GM18909 (cell line): ENCODE results near the gene CERS1.
"Not testable (repeated sequence)": the region's sequence is repeated elsewhere in the genome, so short reads cannot be mapped to it uniquely, and the experiment has no call there.

ENCODE experiments used
- ATAC-seq: cut with Tn5 transposase; IDR thresholded peaks from one replicate; pipeline ENCODE4 v1.9.1; 2021; ENCODE audit warnings: mild to moderate bottlenecking; ENCODE audit not compliant: unreplicated experiment, poor library complexity

CERS1 gene

DNA sequence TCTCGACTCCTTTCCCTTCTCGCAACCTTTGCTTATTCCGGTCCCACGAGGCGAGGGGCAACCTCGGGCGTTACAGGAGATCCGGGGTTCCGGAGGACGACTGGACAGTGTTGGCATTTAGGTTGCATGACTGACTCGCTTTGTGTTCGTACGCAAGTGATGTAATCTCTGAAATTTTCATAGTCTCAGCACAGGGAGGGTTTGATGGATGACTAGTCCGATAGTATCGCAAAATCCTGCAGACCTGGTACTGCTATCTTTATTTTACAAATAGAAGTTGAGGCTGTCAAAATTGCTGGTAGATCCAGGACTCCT is 23.9 kb upstream of the CERS1 start:
- ATAC-seq, result no peak

GRCh38 chr19:18919086-18919899 is 23.3 kb upstream of the CERS1 start, which contains the start of the genes COPE and DDX49:
Gene COPE (minus strand): TSS chr19:18919387. CDS start chr19:18919348, 39 bp downstream.
Gene DDX49 (plus strand): TSS chr19:18919715. CDS start chr19:18919742, 27 bp downstream.
- peak; percentile 92 for ATAC-seq

- not testable (repeated sequence) for ATAC-seq
Measured at GRCh38 chr19:18917593-18917992, 21.6 kb upstream of the CERS1 start.

DNA sequence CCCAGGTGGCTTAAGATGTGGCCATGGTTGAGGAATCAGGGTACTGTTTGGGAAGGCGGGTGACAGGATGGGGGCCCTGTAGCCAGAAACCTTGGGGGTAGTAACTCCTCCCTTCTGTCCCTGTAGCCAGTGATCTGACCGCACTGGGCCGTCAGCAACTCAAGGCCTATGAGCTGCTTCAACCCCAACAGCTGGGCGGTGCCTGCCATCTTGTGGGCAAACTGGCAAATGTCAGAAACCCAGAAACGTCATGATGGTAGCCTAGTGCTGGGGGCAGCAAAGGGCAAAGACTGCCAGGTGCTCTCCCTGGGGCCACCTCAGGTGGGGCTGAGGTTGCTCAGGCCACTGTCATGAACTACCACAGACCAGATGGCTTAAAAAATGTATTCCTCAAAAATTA is 19.7 kb upstream of the CERS1 start:
- ATAC-seq, result no peak

DNA sequence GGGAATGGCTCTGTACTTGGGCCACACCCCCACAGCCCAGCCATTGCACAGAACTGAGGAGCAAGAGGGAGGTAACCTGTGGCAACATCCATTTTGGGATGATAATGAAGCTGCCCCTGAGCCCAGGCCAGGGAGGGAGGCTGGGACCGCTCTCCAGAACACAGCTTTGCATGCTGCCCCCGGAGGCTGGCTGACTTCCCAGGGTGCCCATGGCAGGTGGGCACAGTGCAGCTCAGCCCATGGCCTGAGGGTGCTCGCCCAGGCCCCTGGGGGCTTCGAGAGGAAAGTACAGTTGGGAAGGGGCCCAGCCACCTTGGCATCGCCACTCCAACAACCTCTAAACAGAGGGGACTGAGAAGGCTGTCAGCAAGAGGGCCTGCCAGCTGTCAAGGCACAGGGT is 17.5 kb upstream of the CERS1 start:
- ATAC-seq, result no peak

DNA sequence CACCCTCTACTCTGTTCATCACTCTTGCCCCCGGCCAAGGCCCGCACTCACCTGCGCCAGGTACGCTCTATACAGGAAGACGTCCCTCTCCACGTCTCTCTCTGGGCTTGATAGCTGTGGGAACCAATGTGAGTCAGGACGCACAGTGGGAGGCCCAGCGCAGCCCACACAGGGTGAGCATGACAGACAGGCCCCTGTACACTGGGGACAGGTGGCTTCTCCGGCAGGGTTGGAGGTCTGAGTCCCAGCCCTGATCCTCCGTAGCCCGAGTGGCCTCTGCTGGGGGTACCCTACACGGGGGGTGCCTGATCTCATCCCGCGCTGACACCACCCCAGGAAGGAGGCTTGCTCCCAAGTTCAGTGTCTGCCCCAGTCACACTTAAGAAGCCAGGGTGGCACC is 17.0 kb upstream of the CERS1 start:
- no peak for ATAC-seq

DNA sequence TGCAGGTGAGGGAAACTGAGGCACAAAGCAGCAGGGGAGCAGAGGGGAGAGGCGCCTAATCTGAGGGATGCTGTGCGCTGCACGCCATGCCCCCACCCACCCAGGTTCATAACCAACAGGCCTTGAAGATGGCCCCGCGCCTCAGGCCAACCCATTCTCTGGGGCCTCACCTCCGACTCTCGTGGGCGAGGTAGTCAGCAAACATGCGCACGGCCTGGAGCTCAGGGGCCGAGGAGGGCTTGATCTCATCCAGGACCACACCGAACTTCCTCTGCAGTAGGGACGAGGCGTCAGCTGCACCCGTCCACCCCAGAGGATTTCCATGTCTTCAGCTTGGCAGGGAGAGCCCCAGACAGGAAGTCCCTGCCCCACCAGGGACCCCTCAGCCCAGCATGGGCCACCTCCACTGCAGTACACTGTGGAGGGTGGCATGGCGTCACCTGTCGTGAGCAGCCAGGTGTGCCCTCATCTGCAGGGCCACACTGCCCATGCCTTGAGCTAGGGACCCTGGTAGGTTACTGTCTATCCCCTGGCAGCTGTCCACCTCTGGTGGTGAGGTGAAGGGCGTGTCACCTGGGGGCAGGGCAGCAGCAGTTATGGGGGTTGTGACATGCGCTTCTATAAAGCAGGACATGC is 15.0 kb upstream of the CERS1 start:
- no peak for ATAC-seq

DNA sequence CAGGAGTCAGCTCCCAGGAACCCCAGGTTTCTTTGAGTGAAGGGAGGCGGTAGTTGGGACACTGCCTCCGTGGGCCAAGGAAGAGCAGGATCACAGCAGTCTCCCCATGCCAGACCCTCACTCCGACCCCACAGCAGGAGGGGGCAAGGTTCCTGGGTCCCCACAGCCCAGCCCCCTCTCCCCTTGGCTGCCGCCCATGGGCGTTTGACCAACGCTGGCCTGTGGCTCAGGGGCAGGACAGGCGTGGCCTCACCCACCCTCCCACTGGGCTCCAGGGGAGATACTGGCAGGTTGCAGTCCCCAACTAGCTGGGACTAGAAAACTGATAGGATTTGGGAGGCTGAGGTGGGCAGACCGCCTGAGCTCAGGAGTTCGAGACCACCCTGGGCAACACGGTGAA is 14.1 kb upstream of the CERS1 start:
- ATAC-seq, result no peak

- ATAC-seq, result no peak
Measured at GRCh38 chr19:18908917-18909619, 13.1 kb upstream of the CERS1 start.

DNA sequence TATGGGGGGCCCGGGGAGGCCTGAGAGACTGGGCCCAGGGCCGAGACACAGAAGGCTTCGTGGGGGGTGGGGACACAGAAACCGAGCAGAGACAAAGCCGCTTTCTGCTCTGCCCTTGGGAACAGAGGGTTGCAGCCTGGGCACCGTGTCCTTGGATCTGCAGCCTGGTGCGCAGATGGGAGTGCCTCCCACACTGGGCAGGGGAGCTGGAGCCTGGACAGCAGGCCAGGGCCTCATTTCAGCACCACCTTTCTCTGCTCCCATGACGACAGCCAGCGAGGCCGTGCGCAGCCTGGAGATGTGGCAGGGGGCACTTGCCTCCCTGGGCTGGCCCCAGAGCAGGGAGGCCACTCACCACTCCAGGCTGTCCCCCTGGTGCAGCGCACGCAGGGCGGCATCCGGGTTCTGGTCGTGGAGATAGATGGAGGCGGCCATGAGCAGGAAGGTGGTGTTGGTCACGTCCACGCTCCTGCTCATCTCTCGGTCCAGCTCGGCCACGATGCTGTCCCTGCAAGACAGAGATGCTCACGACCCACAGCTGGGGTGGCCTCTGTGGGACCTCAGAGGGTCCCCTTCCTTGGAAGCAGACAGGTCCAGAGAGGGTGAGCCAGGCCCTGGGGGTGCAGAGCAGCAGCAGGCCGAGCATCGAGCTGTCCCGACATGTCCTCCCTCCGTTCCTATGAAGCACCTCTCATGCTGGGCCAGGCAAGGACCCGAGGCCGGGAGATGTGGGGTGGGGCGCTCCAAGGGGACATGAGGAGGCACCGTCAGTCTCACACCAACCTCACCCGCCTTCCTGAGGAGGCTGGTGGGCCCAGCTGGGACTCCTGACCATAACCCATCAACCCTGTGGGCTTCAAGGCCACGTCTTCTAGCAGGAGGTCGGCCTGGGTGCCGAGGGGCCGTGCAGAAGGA is 10.9 kb upstream of the CERS1 start:
- ATAC-seq, result no peak

DNA sequence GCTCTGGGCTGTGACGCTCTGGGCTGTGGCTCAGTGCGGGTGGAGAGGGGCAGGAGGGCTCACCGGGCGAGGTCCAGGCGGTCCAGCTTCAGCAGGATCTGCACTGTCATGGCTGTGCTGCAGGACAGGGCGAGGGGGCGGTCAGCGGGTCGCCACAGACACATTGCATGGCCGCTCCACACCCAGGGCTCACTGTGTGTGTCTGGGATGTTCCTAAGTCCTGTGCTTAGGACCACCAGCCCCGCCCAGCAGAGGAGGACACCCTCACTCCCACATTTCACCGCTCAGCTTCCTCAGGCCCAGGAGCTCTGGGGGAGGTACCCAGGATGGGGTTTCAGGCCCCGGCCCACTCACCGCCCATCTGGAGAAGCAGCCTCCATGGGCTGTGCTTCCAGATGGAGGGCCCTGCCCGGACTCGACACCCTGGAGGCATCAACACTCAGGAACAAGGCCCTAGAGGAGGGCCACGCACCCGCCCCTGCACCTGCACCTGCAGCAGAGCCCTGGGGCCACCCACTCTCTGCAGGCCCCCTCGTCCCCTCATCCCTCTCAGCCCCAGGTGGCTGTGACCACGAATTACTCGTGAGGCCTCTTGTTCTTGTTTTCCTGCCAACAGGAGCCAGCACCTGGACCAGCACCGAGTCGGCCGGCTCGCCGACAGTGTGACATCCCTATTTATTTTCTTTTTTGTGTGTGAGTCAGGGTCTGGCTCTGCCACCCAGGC is 9.7 kb upstream of the CERS1 start:
- ATAC-seq, result no peak

DNA sequence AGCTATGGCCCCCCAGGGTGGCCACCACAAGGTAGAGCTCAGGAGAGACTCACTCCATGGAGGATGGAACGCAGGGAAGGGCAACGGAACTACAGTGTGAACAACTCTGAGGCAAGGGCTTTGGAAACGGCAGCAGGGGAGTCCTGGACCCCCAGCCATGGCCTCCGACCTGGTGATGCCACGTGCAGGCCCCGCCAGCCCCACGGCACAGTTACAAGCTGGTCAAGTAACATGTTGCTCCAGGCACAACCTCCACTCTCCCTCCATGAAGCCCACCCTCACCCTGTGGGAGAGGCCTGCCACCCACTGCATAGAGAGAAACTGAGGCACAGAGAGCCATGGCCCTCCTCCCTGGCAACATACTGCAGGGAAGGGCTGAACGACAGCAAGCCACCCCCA is 9.1 kb upstream of the CERS1 start:
- no peak for ATAC-seq

- ATAC-seq, result no peak
Measured at GRCh38 chr19:18904334-18905057, 8.5 kb upstream of the CERS1 start.

GRCh38 chr19:18903156-18904037 is 7.4 kb upstream of the CERS1 start:
- ATAC-seq, result no peak

- ATAC-seq, result not testable (repeated sequence)
Measured at GRCh38 chr19:18902519-18902918, 6.6 kb upstream of the CERS1 start.

- ATAC-seq, result no peak
Measured at GRCh38 chr19:18901491-18901890, 5.5 kb upstream of the CERS1 start.

GRCh38 chr19:18900700-18901481 is 4.9 kb upstream of the CERS1 start:
- no peak for ATAC-seq
